IPS-15b (cell line): ENCODE results near the gene LIMS2.

Experiments used
- H3K27me3 ChIP-seq: one replicate; pipeline ENCODE4 v1.6.1; 2013; ENCODE audit warnings: low read length; ENCODE audit not compliant: control insufficient read depth, insufficient read depth
- H3K36me3 ChIP-seq: one replicate; pipeline ENCODE4 v1.6.1; 2013; ENCODE audit warnings: low read length; ENCODE audit not compliant: control insufficient read depth, insufficient read depth
- H3K4me1 ChIP-seq: one replicate; pipeline ENCODE4 v1.6.1; 2013; ENCODE audit warnings: mild to moderate bottlenecking, low read length; ENCODE audit not compliant: control insufficient read depth, insufficient read depth
- H3K4me3 ChIP-seq: one replicate; pipeline ENCODE4 v1.5.1; 2013; ENCODE audit warnings: low read depth, low read length
- H3K9ac ChIP-seq: one replicate; pipeline ENCODE4 v1.6.1; 2013; ENCODE audit warnings: low read depth, mild to moderate bottlenecking, low read length
- H3K9me3 ChIP-seq: one replicate; pipeline ENCODE4 v1.6.1; 2013; ENCODE audit warnings: mild to moderate bottlenecking, low read length; ENCODE audit not compliant: control insufficient read depth, insufficient read depth

The LIMS2 gene

GRCh38 chr2:127651971-127652550, 23.3 kb downstream of the LIMS2 start:
- no peaks in the 10 kb centered on the region for H3K9me3 ChIP-seq
- no peaks in the 10 kb centered on the region for H3K4me1 ChIP-seq
- no peak overlapping the region for H3K9ac ChIP-seq
- no peaks in the 10 kb centered on the region for H3K36me3 ChIP-seq
- no peak overlapping the region for H3K4me3 ChIP-seq
- no peaks in the 10 kb centered on the region for H3K27me3 ChIP-seq

GRCh38 chr2:127651381-127651809, 23.9 kb downstream of the LIMS2 start:
- no peak overlapping the region for H3K9ac ChIP-seq
- no peaks in the 10 kb centered on the region for H3K27me3 ChIP-seq
- H3K36me3 ChIP-seq = no peaks in the 10 kb centered on the region
- H3K9me3 ChIP-seq = no peaks in the 10 kb centered on the region
- H3K4me3 ChIP-seq = no peak overlapping the region
- H3K4me1 ChIP-seq = no peaks in the 10 kb centered on the region

- Histone ChIP-seq H3K36me3 (no peaks in the 10 kb centered on the region), H3K9ac (no peak overlapping the region), H3K9me3 (no peaks in the 10 kb centered on the region), H3K27me3 (no peaks in the 10 kb centered on the region), H3K4me1 (no peaks in the 10 kb centered on the region), H3K4me3 (no peak overlapping the region)
These were observed 24.4 kb downstream of the LIMS2 start for GRCh38 chr2:127650785-127651380.

GRCh38 chr2:127650041-127650784, 25.1 kb downstream of the LIMS2 start:
- no peaks in the 10 kb centered on the region for H3K27me3 ChIP-seq
- H3K4me3 ChIP-seq = no peak overlapping the region
- H3K9me3 ChIP-seq = no peaks in the 10 kb centered on the region
- no peaks in the 10 kb centered on the region for H3K4me1 ChIP-seq
- H3K9ac ChIP-seq = no peak overlapping the region
- no peaks in the 10 kb centered on the region for H3K36me3 ChIP-seq

- no peaks in the 10 kb centered on the region for H3K36me3 ChIP-seq
- no peaks in the 10 kb centered on the region for H3K4me1 ChIP-seq
- no peak overlapping the region for H3K4me3 ChIP-seq
- no peaks in the 10 kb centered on the region for H3K27me3 ChIP-seq
- no peaks in the 10 kb centered on the region for H3K9me3 ChIP-seq
- no peak overlapping the region for H3K9ac ChIP-seq
These were observed 25.7 kb downstream of the LIMS2 start for GRCh38 chr2:127649684-127650040.

- no peak overlapping the region for H3K9ac ChIP-seq
- no peak overlapping the region for H3K4me3 ChIP-seq
- no peaks in the 10 kb centered on the region for H3K36me3 ChIP-seq
- H3K27me3 ChIP-seq = no peaks in the 10 kb centered on the region
- H3K4me1 ChIP-seq = no peaks in the 10 kb centered on the region
- no peaks in the 10 kb centered on the region for H3K9me3 ChIP-seq
These were observed 26.2 kb downstream of the LIMS2 start for GRCh38 chr2:127649100-127649611.

- Histone ChIP-seq H3K4me1 (no peaks in the 10 kb centered on the region), H3K27me3 (no peaks in the 10 kb centered on the region)
These were observed 27.0 kb downstream of the LIMS2 start for GRCh38 chr2:127648321-127648720.

GRCh38 chr2:127647242-127648190, 27.8 kb downstream of the LIMS2 start:
- Histone ChIP-seq H3K9me3 (no peaks in the 10 kb centered on the region), H3K9ac (no peak overlapping the region), H3K27me3 (no peaks in the 10 kb centered on the region), H3K4me3 (no peak overlapping the region), H3K4me1 (no peaks in the 10 kb centered on the region), H3K36me3 (no peaks in the 10 kb centered on the region)

More at GRCh38 chr2:127648321-127648720, 27.0 kb downstream of the LIMS2 start:
- H3K4me3 ChIP-seq = no peak overlapping the region
- H3K36me3 ChIP-seq = no peaks in the 10 kb centered on the region
- no peak overlapping the region for H3K9ac ChIP-seq
- no peaks in the 10 kb centered on the region for H3K9me3 ChIP-seq

GRCh38 chr2:127646487-127647241, 28.7 kb downstream of the LIMS2 start:
- H3K27me3 ChIP-seq = no peaks in the 10 kb centered on the region
- H3K4me1 ChIP-seq = no peaks in the 10 kb centered on the region
- no peak overlapping the region for H3K9ac ChIP-seq

GRCh38 chr2:127645395-127646291, 29.7 kb downstream of the LIMS2 start, which contains the start of gene GPR17:
Gene GPR17, plus strand, starts transcription at chr2:127646153. Its CDS starts 4,583 bp downstream, at chr2:127650736.
- no peaks in the 10 kb centered on the region for H3K27me3 ChIP-seq
- H3K4me3 ChIP-seq = no peak within 1 kb of the TSS
- H3K36me3 ChIP-seq = no peaks in the 10 kb centered on the region
- H3K4me1 ChIP-seq = no peaks in the 10 kb centered on the region
- H3K9ac ChIP-seq = no peak within 1 kb of the TSS
- H3K9me3 ChIP-seq = no peaks in the 10 kb centered on the region

More at GRCh38 chr2:127646487-127647241, 28.7 kb downstream of the LIMS2 start:
- H3K36me3 ChIP-seq = no peaks in the 10 kb centered on the region
- H3K9me3 ChIP-seq = no peaks in the 10 kb centered on the region
- H3K4me3 ChIP-seq = no peak overlapping the region
